Measurements from ENCODE around the gene PTPRS.

The PTPRS gene

DNA sequence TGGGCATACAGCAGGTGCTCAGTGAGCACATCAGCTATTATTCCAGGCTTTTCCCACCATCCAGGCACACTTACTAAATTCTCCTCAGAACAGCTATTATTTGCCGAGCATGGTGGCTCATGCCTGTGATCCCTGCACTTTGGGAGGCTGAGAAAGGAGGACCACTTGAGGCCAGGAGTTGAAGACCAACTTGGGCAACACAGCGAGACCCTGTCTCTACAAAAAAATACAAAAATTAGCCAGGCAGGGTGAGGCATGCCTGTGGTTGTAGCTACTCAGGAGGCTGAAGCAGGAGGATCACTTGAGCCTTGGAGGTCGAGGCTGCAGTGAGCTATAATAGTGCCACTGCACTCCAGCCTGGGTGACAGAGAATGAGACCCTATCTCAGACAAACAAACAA lies 35.4 kb downstream of the PTPRS start:
- no peak for DNase-seq

DNA sequence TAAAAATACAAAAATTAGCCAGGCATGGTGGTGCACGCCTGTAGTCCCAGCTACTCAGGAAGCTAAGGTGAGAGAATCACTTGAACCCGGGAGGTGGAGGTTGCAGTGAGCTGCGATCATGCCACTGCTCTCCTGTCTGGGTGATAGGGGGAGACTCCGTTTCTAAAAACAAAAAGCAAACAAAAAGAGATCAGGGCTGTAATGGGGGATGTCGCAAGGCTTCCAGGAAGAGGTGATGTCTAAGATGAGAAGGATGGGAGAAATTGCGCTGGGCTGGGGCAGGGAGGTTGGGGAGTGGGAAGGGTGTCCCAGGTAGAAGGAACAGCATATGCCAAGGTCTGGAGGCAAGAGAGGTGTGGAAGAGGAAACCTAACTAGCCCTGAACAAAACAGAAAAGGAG lies 36.1 kb downstream of the PTPRS start:
- DNase-seq, result no peak

DNA sequence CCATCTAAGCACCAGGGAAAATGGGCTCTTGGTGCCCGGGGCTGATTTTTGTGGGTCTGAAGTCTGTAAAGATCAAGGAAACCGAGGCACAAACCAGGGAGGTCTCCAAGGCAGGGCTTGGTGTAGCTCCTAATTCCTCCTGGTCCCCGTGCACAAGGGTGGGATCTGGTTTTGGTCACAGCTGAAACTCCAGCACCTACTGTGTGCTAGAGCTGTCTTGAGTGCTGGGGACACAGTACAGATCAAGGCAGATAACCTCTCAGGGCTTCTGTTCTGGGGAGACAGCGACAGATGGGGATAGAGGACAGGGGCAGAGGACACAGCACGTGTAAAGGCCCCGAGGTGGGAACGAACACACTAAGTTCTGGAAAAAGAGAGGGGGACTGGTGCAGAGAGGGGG lies 37.4 kb downstream of the PTPRS start:
- no peak for DNase-seq

DNA sequence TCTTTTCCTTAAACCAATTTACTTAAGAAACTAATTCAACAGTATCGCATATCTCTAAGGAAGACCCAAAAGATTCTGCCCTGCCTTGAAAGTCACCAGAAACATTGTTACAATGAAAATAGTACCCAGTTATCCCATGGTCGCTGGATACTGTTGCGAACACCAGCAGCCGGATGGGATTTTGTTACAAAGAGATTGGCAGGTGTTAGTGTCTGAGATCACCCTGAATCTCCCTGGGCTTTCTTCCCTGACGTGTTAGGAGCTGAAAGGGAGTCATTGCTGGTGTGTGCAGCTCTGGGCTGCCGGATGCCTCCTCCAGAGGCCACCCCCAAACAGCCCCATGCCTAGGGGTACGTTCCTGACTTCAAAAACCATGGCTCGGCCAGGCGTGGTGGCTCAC lies 38.2 kb downstream of the PTPRS start:
- DNase-seq, result no peak

DNA sequence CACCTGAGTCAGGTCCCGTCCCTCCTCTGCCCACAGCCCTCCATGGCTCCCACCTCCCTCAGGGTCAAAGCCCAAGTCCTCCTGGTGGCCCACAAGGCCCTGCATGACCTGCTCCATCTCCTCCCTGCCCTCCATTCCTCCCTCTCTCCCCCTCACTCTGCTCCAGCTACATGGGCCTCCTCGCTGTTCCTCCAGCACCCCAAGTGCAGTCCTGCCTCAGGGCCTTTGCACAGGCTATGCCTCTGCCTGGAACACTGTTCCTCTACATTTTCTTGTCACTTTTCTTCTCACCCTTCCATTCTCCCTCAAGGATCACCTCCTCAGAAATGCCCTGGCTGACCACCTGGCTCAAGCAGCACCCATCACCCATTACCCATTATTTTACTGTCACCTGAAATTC lies 41.5 kb downstream of the PTPRS start:
- DNase-seq, result no peak

DNA sequence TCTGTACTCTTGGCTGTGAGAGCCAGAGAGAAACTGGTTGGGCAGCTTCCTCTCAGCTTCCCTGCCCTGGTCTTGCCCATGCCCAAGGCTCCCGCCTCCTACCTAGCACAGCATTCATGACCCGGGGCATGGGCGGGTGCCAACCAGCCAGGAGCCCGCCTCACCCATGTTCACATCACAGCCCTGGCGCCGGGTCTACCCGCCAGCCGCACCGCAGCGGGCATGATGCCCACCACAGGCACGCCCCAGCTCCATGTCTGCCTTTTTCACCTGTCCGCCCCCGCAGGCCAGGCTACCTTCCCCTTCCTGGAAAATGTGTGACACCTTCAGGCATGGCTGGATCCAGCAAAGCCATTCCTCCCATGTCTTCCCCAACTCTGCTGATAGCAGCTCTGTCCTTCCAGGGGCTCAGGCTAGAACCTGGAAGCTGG lies 42.1 kb downstream of the PTPRS start:
- DNase-seq, result no peak

DNA sequence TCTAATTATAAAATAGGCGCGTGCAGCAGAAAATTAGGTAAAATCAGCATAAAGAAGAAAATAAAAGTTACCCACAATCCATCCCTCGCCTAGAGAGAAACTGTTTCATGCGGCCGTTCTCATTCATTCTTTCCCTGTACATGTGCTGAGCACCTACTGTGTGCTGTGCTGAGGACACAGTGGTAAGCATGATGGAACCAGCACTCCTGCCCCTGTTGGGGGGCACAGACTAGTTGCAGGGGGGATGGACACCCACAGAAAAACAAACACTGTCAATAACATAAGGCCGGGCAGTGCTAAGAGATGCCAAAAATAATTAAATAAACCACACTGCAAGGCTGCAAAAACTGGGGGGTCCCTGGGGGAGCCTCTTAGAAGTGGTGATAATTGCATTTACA lies 43.3 kb downstream of the PTPRS start:
- no peak for DNase-seq

DNA sequence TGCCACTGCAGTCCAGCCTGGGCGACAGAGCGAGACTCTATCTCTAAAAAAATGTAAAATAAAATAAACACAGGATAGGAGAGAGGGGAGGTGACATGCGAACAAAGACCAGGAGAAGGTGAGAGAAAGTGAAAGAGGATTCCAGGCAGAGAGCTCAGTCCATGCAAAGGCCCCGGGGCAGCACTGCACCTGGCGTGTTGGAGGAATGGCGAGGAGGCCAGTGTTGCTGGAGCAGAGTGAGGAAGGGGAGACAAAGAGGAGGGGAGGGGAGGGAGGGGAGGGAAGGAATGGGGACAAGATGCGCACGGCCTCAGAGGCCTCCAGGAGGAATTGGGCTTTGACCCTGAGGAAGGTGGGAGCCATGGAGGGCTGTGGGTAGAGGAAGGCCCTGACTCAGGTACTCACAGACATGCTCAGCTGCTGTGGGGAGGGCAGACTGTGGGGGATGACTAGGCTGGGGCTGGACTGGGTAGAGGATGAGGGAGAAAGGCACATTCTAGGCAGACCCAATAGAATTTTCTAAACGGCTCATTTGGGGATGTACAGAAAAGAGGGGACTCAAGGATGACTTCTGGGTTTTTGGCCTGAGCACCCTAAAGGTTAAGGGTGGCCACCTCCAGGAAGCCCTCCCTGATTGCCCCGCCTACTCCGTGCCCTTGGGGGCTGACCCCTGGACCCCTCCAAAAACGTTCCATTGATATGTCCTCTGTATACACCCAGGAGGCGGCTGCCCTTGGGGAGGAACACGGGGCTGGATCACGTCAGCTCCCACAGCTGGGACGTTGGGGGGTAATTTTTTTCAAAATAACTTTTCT lies 43.9 kb downstream of the PTPRS start:
- no peak for DNase-seq

DNA sequence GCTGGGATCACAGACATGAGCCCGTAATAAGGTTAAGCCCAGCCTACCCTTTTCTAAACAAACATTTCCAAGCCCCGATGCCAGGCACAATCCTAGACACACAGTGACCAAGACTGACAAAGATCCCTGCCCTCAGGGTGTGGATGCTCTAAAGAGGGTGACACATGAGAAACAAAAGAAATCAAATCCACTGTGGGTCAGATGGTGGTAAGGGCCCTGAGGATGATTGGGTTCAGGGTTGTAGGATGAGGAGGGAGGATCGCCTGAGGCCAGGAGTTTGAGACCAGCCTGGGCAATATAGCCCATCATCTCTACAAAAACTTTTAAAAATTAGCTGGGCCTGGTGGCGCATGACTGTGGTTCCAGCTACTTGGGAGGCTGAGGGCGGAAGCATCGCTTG lies 44.6 kb downstream of the PTPRS start:
- DNase-seq, result no peak

DNA sequence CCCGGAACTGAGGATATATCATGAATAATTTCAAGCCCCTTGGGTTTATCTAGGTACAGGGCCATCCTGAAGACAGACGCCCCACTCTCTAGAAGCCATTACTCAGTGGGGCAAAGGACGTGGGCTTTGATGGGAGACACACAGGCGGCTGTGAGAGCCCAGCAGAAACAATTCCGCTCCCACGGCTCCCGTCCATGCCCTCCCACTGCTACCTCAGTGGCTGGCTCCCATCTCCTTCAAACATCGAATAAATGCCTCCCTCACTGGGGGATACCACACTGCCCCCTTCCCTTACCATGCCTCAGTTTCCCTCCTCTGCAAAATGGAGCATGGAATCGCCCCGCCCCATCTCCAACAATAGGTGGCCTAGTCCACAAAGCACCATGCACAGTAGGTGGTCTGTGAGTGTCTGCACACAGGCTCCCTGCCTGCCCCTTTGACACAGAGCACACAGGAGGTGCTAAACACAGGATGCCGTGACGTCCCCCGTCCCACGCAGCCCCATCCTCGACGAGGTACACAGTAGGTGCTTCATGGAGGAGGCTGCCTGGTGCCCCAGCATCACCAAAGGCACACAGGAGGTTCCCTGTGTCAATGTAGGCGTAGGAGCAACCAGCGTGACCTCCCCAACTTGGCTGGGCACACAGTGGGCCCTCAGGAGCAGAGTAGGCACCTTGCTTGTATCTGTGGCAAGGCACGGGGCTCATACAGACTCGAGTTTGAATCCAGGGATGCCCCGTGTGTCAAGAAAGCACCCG lies 46.0 kb downstream of the PTPRS start:
- no peak for DNase-seq

DNA sequence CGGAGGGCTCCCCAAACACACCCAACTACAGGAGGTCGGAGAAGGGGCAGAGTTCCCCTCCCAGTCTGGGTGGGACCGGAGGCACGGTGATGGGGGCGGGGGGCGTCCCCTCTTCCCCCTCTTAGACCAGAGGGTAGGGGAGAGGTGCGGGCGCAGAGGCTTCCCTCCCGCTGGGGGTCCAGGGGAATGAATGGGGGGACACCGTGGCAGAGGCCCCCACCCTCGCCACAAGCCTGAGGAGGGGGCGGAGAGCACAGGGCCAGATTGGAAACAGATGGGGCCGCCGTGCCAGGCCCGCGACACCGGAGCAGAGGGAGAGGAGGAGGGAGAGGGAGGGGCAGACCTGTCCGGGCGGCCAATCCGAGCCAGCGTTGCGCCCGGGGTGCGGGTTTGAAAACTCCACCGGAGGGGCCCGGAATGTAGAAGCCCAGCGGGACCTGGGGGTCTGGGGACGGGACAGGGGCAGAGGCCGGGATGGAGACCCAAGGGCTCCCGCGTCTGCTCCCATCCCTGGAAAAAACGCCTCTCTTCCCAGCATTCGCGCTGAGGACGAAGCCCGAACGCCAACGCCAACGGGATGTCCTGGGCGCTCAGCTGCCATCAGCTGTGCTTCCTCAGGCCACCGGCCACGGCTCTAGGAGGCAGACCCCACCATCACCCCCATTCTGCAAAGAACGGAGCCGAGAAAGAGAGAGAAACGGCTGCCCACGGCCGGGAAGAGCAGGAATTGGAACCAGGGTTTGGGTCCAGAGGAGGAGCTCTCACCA lies 46.8 kb downstream of the PTPRS start:
- DNase-seq, result no peak

DNA sequence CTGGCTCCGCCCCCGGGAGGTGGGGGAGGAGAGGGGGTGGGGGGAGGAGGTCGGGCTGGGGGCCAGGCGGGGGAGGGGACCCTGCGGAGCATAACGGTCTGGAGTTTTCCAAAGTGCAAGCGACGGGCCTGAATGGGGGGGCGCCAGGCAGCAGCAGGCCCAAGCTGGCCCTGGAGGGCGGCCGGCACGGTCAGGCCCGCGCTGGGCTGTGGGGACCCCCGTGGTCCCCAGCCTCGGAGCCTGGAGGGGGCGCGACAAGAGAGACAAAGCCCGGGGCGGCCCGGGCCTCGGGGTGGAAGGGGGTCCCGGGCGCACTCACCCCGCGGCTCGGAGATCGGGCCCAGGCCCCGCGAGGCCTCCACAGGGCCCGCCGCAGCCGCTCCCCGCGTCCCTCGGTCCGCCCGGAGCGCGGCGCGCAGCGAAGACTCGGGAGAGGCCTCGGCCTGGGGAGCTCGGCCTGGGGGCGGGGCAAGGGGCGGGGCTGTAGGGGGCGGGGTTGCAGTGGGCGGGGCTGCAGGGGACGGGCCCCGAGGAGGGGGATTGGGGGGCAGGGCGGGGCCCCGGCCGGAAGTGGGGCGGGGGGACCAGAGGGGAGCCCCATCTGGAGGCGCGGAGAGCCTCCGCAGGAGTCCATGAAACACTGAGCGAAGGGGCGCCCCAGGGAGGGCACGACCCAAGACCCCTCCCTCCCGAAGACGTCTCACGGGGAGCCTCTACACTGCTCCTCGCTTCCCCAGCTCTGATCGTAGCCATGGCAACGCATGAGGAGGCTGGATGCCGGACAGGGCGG lies 47.6 kb downstream of the PTPRS start:
- DNase-seq, result no peak

DNA sequence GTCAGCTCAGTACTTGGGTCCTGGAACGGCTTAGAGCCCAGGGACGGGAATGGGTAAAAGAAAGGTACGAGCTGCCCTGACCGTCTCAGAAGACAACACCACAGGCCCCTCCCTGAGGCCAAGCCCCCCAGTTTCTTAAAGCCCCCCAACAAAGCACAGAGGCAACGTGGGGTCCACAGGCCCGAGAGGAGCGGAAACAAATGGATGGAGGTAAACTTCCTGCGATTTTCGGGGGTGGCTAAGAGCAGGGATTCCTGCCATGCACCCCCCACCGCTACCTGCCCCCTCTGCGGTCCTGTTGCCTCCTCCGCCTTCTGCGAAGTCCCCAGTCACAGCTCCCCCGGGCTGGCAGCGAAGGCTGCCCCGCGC lies 48.2 kb downstream of the PTPRS start:
- no peak for DNase-seq

DNA sequence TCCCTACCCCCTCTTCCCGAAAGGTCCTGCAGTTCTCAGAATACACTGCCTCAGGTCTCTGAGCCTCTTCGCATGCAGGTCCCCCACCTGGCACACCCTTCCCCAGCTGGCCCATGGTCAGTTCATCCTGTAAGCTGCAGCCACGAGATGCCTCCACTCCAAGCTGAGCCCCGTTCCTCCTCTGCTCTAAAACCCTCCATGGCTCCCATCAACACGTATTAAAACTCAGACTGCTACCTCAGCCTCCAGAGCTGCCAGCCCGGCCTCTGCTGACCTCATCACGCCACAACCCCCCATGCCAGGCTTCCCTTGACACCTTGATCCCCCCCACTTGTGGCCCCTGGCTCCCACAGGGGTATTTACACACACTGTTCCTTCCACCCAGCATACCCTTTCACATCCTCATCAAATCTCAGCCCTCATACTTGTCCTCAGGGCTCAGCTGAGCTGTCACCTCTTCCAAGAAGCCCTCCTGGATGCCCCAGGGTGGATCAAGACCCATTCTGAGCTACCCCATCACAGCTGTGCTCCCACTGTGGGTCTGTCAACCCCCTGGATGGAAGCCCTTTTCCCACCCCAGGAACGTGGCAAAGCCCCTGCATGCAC lies 48.9 kb downstream of the PTPRS start:
- no peak for DNase-seq
